ENCODE results near the gene BAIAP2L1.
"Not testable (repeated sequence)": the region's sequence is repeated elsewhere in the genome, so short reads cannot be mapped to it uniquely, and the experiment has no call there.

The BAIAP2L1 gene

DNA sequence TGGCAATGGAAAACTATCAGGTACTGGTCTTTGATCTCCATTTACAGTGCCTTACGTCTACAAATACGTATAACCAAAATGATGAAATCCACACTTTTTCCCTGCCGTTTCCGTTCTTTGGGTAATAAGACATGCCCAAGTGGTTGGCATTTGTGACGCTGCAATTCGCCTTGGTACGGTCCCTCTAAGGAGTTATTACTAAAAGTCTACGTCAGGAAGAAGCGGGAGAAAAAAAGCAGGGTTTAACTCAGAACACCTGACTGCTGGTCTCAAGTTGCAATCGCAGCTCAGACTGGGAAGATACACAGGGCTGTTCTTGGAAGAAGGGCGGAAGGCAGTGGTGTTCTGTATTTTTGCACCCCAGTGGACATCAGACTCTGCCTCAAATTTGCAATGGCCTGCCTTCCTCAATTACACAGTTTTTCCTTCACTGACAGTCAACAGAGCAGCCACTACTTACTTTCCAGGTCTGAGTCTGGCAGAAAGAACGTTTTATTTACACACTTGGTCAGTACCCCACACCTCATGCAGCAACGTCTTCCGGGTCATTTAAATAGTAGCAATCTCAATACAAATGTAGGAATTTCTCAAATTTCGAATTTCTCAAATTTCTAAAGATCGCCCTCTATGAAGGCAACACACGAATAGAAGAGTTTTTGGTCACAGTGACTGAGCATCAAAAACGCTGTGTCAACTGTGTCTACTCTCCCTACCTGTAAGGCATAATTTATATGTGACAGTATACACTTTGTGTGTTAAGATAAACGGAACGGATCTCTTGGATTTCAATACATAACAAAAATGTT lies 2.1 kb downstream of the BAIAP2L1 start:
- DNase-seq = no peak

DNA sequence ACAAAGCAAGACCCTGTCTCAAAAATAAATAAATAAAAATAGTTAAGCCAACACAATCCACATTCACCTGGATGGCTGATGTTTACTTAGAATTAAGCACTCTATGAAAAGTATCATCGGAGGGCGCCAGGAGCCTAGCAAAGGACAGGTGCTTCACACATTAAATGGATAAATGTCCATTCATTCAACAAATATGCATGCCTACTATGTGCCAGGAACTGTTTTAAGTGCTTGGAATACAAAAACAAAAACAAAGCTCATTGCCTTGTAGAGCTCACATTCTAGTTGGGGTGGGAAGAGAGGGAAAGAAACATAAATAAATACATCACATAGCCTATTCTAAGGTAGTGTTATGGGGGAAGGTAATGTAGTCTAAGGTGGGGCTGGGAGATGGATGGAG lies 4.1 kb downstream of the BAIAP2L1 start:
- DNase-seq = no peak

DNA sequence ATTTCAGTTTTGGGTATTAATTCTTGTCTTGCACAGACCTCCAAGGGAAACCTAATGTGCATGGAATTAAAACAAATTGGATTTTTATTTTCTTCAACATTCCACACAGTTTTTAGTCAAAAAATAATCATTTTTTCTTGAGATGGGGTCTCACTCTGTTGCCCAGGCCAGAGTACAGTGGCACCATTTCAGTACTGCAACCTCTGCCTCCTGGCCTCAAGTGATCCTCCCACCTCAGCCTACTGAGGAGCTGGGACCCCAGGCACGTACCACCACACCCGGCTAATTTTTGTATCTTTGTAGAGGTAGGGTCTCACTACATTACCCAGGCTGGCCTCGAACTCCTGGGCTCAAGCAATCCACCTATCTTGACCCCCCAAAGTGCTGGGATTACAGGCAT lies 4.9 kb downstream of the BAIAP2L1 start:
- DNase-seq = no peak

DNA sequence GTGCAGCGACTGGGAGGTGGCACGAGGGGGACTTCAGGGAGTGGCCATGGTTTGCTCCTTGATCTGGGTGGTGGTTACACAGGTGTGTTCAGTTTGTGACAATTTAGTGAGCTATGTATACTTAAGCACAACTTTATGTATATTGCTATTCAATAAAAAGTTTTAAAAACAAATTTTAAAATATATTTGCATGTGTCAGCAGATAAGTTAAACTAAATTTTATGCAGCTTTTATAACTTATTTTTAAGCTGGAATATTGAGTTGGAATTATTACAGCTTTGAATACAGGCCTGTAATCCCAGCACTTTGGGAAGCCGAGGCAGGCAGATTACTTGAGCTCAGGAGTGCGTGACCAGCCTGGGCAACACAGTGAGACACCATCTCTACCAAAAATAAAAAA lies 5.4 kb downstream of the BAIAP2L1 start:
- no peak for DNase-seq

DNA sequence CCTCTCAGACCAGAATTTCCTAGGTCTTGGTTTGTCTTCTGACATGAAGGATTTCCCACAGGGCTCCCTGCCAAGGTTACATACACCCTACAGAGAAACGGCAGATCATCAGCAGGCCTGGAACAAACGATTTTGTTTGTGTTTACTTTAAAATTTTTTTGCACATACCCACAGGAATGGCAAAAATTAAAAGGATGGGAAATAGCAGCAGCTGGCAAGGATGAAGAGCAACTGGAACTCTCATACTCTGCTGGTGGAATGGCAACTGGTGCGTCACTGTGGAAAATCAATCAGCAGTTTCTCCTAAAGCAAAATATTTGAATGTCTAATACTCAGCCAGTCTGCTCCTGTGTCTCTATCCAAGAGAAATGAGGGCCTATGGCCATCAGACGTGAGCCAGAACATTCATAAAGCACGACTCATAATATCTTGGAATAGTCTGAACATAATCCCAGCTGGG lies 6.5 kb downstream of the BAIAP2L1 start:
- no peak for DNase-seq

DNA sequence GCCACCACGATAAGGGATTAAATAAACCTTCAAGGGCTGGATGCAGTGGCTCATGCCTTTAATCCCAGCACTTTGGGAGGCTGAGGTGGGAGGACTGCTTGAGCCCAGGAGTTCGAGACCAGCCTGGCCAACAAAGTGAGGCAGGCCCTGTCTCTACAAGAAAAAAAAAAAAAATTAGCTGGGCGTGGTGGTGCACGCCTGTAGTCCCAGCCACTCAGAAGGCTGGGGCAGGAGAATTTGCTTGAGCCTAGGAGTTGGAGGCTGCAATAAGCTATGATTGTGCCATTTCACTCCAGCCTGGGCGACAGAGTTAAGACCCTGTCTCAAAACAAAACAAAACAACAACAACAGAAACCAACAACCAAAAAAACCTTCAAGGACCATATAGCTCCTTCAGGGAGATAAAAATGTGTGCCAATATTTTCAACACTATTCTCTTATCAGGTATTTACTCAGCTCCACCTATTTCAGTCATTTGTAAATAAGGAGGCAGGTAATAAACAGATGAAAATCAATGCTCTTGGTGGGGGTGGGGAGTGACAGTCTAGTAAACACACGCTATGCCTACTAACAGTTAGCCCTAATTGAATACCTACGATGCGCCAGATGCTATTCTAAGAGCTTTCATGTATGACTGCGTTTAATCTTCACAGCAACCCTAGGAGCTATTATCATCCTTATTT lies 13.2 kb downstream of the BAIAP2L1 start:
- DNase-seq = no peak

DNA sequence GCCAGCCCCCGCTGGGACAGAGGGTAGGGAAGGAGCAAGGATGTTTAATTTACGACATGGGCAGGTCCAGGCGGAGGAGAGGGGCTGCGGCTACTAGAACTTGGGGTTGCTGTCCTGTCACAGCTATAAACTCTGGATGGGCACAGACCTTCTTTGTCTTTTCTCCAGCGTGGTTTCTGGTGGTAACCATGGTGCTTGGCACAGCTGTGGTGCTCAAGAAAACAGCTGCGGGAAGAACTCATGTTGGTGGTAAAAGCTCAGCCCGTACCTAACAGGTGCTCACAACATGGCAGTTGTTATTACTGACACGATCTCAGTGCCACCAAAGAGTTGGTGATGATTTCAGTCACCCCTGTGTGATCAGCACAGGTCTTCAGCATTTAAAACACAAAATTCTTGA lies 13.8 kb downstream of the BAIAP2L1 start:
- no peak for DNase-seq

DNA sequence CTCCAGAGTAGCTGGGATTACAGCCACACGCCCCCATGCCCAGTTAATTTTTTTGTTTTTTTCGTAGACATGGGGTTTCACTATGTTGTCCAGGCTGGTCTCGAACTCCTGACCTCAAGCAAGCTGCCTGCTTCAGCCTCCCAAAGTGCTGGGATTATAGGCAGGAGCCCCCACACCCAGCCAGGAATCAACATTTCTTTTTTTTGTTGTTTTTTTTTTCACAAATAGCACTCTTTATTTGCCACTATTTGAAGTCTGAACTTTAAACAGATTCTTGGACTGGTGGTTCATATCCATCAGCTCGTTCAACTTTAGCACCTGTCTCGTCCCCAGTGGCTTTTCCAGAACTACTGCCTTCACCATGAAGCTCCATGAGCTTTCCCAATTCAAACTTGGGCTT lies 15.4 kb downstream of the BAIAP2L1 start:
- DNase-seq = not testable (repeated sequence)

DNA sequence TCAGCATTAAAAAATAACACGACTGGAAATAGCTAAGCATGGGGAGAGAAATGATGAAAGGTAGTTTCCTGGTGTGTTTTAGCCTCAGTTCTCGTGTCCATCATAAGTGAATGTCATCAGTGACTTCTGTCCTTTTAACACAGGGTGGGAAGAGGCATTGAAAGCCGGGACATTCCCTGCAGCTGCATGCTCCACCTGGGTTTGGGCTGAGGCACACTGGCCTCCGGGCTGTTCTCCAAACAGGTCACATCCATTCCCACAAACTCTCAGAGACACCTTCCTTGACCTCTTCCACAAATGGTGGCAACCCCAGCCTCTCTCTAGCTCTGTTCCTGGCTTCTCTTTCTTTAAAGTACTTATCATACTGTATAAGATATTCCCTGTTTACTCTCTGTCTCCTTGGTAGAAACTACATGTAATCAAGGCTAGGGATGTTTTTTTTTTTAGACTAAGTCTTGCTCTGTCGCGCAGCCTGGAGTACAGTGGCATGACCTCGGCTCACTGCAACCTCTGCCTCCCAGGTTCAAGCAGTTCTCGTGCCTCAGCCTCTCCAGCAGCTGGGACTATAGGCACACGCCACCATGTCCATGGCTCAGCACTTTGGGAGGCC lies 22.6 kb downstream of the BAIAP2L1 start:
- DNase-seq = no peak

DNA sequence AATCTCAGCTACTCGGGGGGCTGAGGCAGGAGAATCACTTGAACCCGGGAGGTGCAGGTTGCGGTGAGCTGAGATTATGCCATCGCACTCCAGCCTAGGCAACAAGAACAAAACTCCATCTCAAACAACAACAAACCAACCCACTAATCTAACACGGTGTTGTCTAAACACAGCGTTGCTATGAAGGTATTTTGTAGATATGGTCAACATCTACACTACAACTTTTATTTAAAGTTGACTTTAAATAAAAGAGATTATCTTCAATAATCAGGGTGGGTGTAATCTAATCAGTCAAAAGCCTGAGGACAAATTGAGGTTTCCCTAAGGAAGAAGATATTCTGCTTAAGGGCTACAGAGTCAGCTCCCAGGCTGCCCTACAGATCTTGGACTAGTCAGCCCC lies 24.2 kb downstream of the BAIAP2L1 start:
- no peak for DNase-seq

DNA sequence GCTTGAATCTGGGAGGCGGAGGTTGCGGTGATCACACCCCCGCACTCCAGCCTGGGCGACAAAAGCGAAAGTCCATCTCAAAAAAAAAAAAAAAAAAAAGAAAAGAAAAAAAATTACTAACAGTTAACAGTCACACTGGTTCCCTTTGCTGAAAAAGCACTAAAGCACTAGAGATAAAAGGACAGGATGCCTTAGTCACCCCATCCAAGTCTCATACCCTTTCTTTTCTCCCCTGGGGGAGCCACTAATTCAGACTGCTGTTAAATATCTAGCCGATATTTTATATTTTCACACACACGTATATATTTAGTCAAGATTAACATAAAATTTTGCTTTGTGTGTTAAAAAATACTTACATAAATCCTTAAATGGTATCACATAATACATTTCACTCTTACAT lies 25.2 kb downstream of the BAIAP2L1 start:
- DNase-seq = no peak

DNA sequence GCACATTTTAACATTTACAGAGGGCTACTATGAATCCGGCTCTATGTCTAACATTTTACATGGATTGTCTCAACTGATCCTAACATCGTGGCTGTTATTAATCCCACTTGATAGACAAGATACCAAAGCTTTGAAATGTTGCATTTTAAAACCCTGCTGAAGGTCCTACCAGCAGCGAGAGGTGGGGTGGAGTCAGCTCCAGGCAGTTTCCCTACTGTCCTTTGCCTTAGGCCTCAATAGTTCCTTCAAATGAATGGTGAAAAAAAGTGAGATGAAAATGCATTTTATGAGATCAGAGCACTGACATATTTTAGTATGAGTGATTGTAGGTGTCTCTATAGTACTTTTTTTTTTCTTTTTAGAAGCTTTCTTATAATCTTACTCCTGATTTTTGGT lies 26.6 kb downstream of the BAIAP2L1 start:
- no peak for DNase-seq

DNA sequence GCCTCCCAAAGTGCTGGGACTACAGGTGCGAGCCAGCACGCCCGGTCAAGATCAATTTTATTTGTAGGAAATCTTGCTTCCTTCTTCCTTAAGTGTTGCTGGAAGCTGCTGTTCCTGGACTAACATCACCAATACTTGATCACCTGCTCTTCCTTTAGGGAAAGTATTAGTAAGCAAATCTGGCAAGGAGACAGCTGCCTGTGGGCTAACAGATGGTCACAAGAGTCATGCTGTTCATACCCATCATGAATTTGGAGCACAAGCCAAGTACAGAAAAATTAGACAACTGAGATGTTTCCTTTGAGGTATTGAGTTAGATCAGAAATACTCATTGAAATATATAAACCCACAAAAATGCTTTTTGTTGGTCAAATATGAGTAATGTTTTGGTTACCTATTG lies 27.9 kb downstream of the BAIAP2L1 start:
- no peak for DNase-seq

DNA sequence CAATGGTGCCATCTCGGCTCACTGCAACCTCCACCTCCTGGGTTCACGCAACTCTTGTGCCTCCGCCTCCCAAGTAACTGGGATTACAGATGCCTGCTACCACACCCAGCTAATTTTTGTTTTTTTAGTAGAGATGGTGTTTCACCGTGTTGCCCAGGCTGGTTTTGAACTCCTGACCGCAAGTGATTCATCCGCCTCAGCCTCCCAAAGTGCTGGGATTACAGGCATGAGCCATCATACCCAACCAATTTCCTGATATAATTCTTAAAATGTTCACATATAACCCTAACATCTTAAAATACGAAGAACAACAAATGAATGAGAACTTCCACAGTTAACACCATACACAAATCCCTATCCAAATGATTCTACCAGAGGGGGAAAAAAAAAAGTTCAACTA lies 31.2 kb downstream of the BAIAP2L1 start:
- DNase-seq = no peak

DNA sequence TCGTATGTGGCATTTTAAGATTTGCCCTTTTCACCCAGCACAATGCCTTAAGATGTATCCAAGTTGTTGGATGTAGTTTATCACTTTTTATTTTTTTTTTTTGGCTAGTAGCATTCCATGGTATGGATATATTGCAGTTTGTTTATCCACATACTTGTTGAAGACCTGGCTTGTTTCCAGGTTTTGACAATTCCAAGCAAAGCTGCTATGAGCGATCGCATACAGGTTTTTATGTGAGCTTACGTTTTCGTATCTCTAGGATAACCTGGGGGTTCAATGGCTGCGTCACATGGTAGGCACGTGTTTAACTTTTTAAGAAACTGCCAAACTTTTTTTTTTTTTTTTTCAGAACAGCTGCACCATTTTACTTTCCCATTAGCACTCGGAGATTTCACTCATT lies 32.2 kb downstream of the BAIAP2L1 start:
- DNase-seq = no peak

DNA sequence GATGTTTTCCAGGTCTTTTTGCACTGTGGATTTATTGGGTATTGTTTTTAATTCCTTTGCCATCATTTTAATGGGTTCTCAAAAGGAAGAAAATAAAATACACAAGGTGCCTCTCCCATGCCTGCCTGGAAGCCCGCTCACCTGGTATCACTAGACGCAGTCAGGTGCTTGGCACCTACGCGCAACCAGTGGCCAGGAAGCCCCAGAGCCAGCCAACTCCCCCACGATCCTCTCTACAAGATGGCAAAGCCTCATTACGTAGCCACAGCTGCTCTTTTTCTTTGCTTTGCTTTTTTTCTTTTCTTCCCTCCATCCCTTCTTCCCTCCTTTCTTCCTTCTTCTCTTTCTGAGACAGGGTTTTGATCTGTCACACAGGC lies 34.3 kb downstream of the BAIAP2L1 start:
- DNase-seq = no peak

DNA sequence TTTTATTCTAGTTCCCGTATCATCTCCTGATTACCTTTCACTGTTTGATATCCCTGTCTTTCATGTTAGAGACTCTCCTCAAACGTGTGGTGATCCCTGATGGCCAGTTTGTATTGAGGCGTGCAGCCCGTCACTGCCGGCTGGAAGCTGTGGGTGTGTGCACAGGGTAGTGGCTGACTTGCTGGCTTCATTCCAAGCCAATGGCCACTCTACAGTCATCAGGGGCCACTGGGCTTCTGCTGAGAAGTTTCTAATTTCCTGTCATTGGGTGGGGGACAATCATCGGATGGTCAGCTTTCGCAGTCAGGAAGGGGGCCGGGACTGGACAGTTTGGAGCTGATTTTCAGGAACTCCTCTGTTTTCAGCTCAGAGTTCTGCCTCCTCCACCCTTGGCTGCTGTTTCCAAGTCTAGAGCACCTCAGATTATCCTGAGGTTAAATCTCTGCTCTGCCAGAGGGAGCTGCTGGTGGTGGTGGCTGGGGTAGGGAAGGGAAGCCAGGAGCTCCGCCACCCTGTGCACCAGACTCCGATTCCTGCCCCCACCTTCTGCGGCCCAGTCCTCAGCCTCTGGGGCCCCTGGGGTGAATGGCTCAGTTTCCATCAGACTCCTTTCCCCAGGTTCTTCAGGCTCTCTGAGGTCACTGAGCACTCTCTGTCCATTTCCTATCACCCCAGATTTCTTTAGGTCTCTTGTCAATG lies 34.9 kb downstream of the BAIAP2L1 start:
- DNase-seq = no peak

DNA sequence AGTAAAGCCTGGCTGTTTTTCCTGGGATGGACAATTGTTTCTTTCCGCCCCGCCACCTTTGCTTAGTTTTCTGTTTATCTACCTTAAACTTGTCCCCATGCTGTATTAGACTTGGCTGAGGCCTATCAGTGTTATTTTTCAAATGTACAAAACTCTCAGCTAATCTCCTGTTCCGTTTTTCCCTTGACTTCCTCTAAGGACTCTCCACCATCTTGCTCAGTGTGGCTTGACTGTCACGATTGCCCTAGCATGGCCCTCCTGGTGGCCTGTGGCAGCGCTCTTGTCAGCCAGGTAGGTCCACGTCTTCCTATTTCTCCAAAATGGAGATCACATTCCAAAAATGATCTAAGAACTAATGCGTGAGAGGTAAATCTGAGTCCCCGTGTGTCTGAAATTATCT lies 36.7 kb downstream of the BAIAP2L1 start:
- no peak for DNase-seq

DNA sequence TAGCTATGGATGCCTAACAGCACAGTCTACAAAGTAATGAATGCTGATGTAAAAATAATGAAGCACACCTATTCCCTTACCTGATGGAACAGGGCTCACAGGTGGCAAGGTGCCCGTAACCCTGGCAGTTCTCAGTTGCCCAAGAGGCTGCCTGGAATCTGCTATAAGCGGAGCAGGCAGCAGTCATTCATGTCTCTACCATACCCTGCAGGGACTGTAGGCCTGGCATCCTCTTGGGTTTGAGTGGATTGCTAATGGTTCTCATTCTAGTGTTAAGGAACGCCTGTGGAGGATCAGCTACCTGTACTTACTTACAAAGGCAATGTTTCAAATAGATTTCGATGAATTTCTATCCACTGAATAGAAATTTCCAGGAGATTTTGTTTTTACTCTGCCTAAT lies 38.4 kb downstream of the BAIAP2L1 start:
- no peak for DNase-seq

DNA sequence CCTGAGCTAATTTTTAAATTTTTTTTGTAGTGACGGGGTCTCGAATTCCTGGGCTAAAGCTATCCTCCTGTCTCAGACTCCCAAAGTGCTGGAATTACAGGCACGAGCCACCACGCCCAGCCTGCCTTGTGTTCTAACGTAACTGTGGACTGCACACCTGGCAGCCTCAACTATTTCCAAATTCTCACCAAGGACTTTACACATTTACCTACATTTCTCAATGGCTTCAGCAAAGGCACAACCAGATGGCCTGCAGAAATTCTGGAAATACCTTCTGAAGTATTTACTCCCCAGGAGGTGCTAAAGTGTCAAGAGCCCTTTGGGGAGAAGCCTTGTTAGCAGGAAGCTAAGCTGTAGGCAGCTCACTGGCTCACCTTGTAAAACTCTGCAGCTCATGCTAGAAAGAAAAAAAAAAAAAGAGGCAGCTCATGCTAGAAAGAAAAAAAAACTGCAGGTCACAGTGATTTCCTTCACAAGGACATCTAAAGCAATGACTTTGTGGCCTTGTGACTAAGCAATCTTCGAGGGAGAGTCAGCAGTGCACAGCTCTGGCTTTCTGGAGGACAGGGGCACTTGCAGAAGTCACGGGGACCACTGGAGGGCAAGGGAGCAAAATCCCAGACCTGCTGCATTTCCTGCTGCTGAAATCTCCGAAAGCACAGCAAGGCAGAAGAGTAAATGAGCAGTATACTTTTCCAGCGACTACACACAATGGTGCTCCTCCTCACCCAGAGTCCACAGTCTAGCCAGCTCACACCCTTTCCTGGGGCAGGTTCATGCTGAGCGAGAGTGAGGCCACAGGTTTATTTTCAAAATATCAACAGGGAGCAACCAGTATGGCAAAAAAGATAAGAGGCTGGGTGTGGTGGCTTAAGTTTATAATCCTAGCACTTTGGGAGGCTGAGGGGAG lies 40.4 kb downstream of the BAIAP2L1 start:
- peak; percentile 45 for DNase-seq

DNA sequence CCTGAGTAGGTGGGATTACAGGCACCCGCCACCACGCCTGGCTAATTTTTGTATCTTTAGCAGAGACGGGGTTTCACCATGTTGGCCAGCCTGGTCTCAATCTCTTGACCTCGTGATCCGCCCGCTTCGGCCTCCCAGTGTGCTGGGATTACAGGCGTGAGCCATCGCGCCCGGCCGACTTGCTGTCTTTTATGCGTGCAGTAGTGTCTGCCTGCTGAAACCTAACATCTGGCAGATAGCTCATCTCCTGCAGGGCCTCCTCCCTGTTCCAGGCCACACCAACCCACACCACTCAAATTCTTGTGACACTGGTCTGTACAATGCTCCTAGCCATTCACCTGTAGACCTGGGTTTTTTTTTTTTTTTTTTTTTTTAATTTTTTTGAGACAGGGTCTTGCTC lies 41.5 kb downstream of the BAIAP2L1 start:
- DNase-seq = no peak

DNA sequence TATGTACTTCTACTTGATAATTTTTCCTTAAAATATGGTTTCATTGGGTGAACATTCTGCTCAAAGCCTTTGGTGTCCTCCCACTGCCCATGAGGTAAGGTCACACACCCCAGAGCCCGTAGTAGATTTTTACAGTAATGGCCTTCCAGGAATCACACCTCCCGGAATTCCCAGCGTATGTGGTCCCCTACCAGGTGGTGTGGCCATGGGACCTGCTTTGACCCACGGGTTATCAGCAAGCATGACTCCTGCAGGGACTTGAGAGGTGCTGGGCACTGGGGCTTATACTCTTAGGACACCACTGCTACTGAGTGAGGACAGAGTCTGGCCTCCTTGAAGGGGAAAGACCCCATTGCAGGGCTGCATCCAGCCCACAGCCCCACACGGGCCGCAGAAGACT lies 42.2 kb downstream of the BAIAP2L1 start:
- no peak for DNase-seq

DNA sequence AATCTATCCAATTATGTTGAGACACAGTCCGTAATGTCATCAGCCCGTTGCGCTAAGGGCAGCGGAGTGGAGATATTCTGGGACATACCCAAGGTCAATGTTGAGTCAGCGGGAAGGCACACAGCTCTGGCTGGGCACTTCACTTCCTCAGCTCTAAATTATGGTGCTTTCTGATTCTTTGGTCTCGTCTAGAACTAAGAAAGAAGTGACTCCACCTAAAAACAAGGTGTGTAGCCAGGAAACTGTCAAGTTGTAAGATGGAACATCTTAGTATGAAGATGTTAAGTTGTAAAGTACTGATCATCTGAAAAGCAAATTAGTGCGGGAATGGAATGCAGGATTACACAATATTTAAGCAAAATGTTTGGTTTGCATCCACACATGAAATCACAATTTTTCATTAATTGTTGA lies 43.1 kb downstream of the BAIAP2L1 start:
- DNase-seq = no peak
